Body of pancreas (tissue), 4 donors: Measurements from ENCODE around the gene KATNB1. TPM values are rescaled to one million over a fixed set of nuclear protein-coding genes. Genes with fewer than 3 reads are reported as not detected.

Source experiments
- ATAC-seq: fragments of 150-250 bp; one replicate; pipeline ENCODE4 v1.9.1; 2016
- DNase-seq, 4 donors: peaks; one replicate each; pipeline ENCODE4 v3.0.0-alpha.2; 2019
- H3K27ac ChIP-seq, 4 donors: fragments of 200-600 bp; sonication (generic); 1 replicate in 3 of 4; 2 replicates in 1 of 4; pipeline versions ENCODE4 v1.5.1 to v1.6.1; 2016 to 2019; ENCODE audit warnings: mild to moderate bottlenecking in 1 of 4, mixed read lengths in 1 of 4, moderate library complexity in 1 of 4
- H3K27me3 ChIP-seq, 2 donors: fragments of 200-600 bp; sonication (generic); one replicate each; pipeline ENCODE4 v1.6.0; 2016; ENCODE audit warnings: mild to moderate bottlenecking in 1 of 2
- H3K36me3 ChIP-seq, 2 donors: fragments of 200-600 bp; sonication (generic); replicated peaks in 1 of 2; 2 replicates each; pipeline ENCODE4 v1.5.1; 2016; ENCODE audit warnings: low read depth in 2 of 2; ENCODE audit not compliant: insufficient read depth in 1 of 2
- H3K4me1 ChIP-seq: fragments of 200-600 bp; sonication (generic); one replicate; pipeline ENCODE4 v1.6.0; 2016
- H3K4me3 ChIP-seq, 2 donors: fragments of 200-600 bp; sonication (generic); 1 replicate in 1 of 2; 2 replicates in 1 of 2; pipeline ENCODE4 v1.5.1; 2016 to 2019
- H3K9me3 ChIP-seq, 3 donors: fragments of 200-600 bp; sonication (generic); 1 replicate in 2 of 3; 2 replicates in 1 of 3; pipeline ENCODE4 v1.5.1; 2016
- CTCF ChIP-seq, 7 experiments: fragments of 450-650 bp in 4 of 7; fragments of 200-600 bp in 3 of 7; sonication (generic) in 3 of 7; IDR thresholded peaks; one replicate each; pipeline ENCODE4 v1.5.1; 2016 to 2019; ENCODE audit warnings: antibody characterized with exemption in 7 of 7
- POLR2A ChIP-seq, 3 donors: fragments of 450-650 bp; IDR thresholded peaks; one replicate each; pipeline ENCODE4 v1.6.1; 2016; ENCODE audit warnings: antibody characterized with exemption in 3 of 3, mild to moderate bottlenecking in 2 of 3
- WGBS, 2 donors: methylation state at CpG; one replicate each; pipeline ENCODE4 v1.1.5; 2017; 5-methylcytosine and 5-hydroxymethylcytosine counted together
- intact Hi-C: fragments of 100-400 bp; cut with DNase I; formaldehyde crosslinking; loops from one replicate; pipeline ENCODE4 v1.15.1; 2023
- total RNA-seq, 2 donors: library from RNA; depleted of rRNA; stranded (reverse); fragments of >200 nt; gene quantifications; one replicate each; pipeline ENCODE4 v1.1.0, GENCODE V29; 2016

Gene KATNB1
- total RNA-seq, 2 donors from 2014 or later: 13.7 to 14.2 TPM

DNA sequence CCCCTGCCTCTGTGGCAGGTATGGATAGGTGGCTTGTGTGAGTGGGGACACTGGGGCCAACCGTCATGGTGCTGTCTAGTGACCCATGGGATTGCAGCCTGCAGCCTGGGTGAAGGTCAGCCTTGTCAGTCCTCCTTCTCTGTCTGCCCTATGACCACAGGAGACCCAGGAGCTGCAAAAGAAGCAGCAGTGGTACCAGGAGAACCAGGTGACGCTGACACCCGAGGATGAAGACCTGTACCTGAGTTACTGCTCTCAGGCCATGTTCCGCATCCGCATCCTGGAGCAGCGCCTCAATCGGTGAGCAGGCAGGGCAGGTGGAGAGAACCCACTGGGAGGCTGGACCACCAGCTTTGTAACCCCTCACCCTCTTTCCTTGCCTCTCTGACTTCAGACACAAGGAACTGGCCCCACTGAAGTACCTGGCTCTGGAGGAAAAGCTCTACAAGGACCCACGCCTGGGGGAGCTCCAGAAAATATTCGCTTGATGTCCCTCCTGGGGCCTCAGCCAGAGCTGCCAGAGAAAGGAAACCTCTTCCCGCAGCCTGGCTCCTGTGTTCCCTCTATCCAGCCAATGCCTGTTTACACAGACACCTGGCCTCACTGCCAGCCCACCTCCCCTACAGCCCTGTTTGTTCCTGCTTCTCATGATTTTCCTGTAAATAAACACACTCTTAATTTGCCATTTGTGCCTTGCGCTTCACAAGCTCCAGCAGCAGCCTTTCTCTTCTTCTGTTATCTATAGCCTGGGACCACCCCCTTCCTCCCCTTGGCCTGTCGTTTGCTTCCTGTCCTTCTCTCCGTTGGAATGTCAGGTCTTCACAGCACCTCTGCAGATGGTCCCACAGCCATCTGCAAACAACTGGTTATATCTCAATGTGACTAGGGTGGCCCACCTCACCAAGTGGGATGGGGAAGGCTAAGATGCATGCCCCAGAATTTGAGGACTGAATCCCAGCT is 4.5 kb upstream of the KATNB1 start:
- H3K27ac ChIP-seq: no peak overlapping the region
- H3K27me3 ChIP-seq: no peaks in the 10 kb centered on the region
- intact Hi-C loops: no loop called here
- no peak for TF ChIP-seq CTCF (IDR thresholded peaks at IDR 0.05)
- no peak for TF ChIP-seq POLR2A (IDR thresholded peaks at IDR 0.05)
- no peak overlapping the region for H3K4me3 ChIP-seq
- ATAC-seq: no peak
- no peak for DNase-seq
- H3K4me1 ChIP-seq: peaks cover 7% of the 10 kb centered on the region
- H3K36me3 ChIP-seq: no peaks in the 10 kb centered on the region
- H3K9me3 ChIP-seq: no peaks in the 10 kb centered on the region
- 74 to 76% methylated on average over 11 to 13 of the region's 13 CpGs for WGBS, 2 donors

DNA sequence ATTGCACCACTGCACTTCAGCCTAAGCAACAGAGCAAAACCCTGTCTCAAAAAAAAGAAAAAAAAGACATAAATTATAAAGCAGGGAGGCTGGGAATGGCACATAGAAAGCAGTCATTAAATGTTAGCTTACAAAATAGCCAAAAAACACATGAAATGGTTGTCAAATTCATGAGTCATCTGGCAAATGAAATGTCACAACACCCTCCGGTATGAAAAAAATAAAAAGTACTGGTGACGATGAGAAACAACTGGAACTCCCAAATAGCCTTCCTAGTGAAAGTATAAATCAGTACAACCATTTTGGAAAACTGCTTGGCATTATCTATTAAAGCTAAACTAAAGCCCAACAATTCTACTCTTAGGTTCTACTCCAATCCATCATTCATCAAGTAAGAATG is 3.5 kb upstream of the KATNB1 start:
- H3K36me3 ChIP-seq: no peaks in the 10 kb centered on the region
- peaks cover 17% of the 10 kb centered on the region for H3K4me1 ChIP-seq
- TF ChIP-seq POLR2A (IDR thresholded peaks at IDR 0.05): no peak
- no peak for TF ChIP-seq CTCF (IDR thresholded peaks at IDR 0.05)
- intact Hi-C loops: no loop called here
- no peaks in the 10 kb centered on the region for H3K9me3 ChIP-seq
- no peak overlapping the region for H3K27ac ChIP-seq
- no peaks in the 10 kb centered on the region for H3K27me3 ChIP-seq
- DNase-seq (no peak), ATAC-seq (no peak)
- 61 to 68% methylated on average over 2 of the region's 2 CpGs for WGBS, 2 donors
- no peak overlapping the region for H3K4me3 ChIP-seq

GRCh38 chr16:57732714-57733113 is 2.9 kb upstream of the KATNB1 start:
- intact Hi-C loops: no loop called here
- Histone ChIP-seq H3K27me3 (no peaks in the 10 kb centered on the region), H3K4me1 (peaks cover 21% of the 10 kb centered on the region), H3K9me3 (no peaks in the 10 kb centered on the region), H3K4me3 (no peak overlapping the region), H3K36me3 (no peaks in the 10 kb centered on the region), H3K27ac (no peak overlapping the region)
- no peak for TF ChIP-seq CTCF (IDR thresholded peaks at IDR 0.05)
- no peak for TF ChIP-seq POLR2A (IDR thresholded peaks at IDR 0.05)
- ATAC-seq (no peak), DNase-seq (no peak)
- 79 to 88% methylated on average over 2 of the region's 2 CpGs for WGBS, 2 donors

GRCh38 chr16:57734308-57734924 is 1.2 kb upstream of the KATNB1 start:
- Histone ChIP-seq H3K27ac (peak overlapping the region; percentile 83 to 91 (median 88)), H3K36me3 (no peaks in the 10 kb centered on the region), H3K9me3 (no peaks in the 10 kb centered on the region), H3K4me1 (peaks cover 21% of the 10 kb centered on the region), H3K4me3 (peak overlapping the region; percentile 73 to 81), H3K27me3 (no peaks in the 10 kb centered on the region)
- intact Hi-C loops: no loop called here
- WGBS, 2 donors: 44 to 61% methylated on average over 15 to 20 of the region's 20 CpGs
- no peak for DNase-seq
- ATAC-seq: no peak
- TF ChIP-seq CTCF (IDR thresholded peaks at IDR 0.05): no peak
- TF ChIP-seq POLR2A (IDR thresholded peaks at IDR 0.05): no peak
